Measurements from ENCODE around the gene SLC5A4. TPM values are rescaled to one million over a fixed set of nuclear protein-coding genes. Genes with fewer than 3 reads are reported as not detected.
A peak's percentile ranks its signal among the peaks of the same experiment; 100 is the strongest.

Gene SLC5A4
- polyA plus RNA-seq, 1 donor = 1.0 TPM

DNA sequence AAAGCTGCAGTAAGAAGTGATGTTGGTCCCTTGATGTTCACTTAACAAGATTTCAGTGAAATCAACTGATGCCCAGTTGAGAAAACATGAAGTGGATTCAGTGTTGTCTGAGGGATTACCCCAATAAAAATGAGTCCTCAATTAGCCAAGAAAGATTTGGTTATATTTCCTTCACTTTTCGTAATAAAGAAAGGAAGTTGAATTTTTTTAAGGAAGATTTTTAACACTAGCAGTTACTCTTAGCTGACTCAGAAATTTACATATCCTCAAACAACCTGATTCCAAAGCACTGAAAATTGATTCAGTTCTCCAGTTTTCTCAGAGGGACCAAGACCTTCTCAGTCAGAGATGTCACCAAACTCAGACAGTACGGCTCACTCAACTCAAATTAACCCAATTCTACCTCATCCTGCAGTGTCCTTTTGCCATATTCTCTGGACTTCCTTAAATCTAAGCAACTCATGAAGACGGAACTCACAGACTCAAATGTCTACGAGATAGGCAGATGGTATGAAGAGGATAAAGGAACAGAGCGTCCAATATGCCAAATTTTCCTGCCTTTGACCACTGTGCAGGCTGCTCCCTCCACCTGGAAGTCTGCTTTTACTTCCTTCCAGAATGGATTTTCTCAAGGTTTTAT is 22.8 kb downstream of the SLC5A4 start:
- no peak for DNase-seq

DNA sequence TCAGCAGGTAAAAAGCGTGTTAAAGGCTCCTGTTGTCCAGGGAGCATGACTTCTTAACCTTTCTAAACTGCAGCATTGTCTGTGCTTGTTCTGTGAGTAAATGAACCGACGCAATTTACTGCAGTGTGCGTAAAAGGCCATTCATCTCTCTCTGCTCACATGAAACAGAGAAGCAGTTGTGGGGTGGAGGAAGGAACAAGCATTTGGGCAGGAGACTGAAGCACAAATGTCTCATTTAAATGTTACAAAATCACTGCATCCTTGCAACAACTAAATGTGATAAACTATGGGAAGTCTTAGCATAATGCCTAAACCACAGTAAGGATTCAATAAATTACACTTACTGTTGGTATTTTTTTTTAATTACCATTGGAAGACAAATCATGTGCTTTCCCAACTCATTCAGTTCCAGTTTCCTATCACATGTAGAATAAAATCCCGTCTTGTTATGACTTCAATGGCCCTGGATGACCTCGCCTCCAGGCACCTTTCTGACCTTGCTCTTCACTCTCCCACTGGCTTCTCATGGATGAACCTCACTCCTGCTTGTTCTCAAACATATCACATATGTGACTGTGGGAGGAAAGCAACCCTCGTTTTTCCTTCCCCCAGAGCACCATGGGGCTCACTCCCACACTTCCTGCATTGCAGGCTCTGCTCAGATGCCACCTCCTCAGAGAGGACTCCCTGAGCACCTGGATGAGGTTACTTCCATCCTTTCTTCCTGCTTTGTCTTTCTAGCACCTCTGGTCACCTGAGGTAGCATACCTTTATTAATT is 28.6 kb downstream of the SLC5A4 start:
- DNase-seq = no peak

DNA sequence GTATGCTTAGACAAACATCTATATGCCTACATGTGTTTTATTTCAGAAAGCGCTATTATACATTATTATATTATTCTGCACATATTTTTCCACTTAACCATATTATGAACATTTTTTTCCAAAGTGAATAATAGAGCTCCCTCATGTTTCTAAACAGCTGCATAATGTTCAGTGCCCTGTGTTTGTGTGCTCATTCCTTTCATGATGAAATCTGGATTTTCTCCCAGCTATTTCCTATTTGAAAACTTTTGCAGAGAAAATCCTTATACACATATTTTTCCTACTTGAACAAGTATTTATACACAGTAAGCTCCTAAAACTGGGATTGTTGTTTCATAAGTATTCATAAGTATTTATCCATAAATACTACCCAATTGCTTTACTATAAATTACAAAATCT is 32.2 kb downstream of the SLC5A4 start:
- DNase-seq = peak; percentile 40

DNA sequence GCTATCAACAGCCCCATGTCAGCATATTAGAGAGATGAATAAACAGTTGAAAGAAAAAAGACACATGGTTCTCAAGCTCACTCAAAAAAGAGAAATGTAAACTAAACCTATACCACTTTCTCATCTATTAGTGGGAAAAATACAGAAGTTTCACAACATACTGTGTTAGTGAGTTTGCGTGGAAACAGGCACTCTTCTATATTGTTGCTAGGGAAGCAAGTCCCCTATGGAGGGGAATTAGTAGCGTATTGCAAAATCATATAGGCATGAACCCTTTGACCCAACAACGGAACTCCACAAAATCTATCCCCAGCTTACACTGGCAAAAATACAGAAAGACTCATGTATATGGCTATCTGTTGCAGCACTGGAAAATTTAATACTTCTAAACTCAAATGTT is 36.1 kb downstream of the SLC5A4 start:
- no peak for DNase-seq

DNA sequence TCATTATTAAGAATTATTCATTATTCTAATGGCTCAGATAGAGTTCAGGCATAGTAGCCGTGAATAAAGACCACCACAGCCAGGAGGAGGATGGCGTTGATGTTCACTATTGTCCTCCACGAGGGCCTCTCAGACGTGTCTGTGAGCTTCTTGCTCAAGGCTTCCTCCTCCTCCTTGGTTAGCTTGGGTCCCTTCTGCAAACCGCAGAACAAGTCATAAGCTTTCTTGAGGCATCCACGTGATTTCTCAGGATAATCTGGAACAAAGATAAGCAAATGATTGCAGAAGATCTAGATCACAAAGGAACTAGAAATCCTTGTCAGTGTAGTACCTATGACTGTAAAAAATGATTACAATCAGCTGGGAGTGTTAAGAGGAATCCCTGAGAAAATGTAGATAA is 36.7 kb downstream of the SLC5A4 start:
- DNase-seq = no peak

DNA sequence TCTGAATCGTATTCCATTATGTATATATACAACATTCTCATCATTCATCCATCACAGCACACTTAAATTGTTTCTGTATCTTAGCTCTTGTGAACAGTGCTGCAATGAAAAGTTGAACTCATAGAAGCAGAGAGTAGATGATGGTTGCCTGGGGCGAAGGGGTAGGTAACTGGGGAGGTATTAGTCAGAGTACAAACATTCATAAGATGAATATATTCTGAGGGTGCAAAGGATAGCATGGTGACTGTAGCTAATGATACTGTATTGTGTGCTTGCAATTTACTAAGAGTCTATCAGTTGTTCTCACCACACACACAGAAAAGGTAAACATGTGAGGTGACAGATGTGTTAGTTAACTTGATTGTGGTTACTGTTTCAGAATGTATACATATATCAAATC is 37.7 kb downstream of the SLC5A4 start:
- no peak for DNase-seq

DNA sequence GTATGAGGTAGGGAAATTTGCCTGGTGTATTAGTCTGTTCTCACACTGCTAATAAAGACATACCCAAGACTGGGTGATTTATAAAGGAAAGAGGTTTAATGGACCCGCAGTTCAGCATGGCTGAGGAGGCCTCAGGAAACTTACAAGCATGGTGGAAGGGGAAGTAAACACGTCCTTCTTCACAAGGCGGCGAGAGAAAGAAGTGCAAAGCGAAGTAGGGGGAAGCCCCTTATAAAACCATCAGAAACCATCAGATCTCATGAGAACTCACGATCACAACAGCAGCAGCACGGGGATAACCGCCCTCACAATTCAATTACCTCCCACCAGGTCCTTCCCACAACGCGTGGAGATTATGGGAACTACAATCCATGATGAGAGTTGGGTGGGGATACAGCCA is 38.2 kb downstream of the SLC5A4 start:
- no peak for DNase-seq

DNA sequence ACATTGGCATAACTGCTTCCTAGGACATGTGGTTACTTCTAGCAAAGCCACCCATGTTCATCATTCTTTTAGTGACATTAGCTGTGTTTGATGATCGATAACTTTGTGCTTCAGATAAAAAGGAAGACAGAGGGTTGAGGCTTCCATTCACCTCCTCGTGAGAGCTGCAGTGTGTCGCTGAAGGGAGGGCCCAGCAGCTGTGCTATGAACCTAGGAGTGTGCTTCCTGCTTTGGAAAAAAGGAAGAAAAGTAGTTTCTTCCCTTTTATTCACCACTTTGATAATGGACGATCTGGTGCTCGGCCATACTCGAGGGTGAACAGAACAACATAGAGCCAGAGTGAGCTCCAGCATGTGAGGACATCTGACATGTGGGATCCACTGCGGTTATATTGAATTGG is 44.1 kb downstream of the SLC5A4 start:
- DNase-seq = no peak

DNA sequence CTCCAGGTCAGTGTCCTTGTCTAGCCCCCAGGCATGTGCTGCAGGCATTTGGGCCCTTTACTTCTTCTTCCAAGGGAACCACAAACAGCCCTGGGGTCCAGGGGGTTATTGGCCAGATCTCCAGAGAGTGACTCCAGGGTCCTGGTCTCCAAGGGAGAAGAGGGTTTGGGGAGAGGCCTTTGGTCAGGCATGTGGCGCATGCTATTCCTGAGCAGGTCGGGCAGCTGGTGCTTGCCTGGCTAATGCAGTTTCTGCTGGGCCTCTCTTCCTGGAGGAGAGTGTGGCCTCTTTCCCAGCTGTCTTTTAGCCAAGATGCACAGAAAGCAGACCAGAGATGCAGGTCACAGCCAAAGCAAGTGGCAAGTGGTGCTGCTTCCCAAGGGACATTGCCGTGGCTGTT is 46.5 kb downstream of the SLC5A4 start:
- no peak for DNase-seq

DNA sequence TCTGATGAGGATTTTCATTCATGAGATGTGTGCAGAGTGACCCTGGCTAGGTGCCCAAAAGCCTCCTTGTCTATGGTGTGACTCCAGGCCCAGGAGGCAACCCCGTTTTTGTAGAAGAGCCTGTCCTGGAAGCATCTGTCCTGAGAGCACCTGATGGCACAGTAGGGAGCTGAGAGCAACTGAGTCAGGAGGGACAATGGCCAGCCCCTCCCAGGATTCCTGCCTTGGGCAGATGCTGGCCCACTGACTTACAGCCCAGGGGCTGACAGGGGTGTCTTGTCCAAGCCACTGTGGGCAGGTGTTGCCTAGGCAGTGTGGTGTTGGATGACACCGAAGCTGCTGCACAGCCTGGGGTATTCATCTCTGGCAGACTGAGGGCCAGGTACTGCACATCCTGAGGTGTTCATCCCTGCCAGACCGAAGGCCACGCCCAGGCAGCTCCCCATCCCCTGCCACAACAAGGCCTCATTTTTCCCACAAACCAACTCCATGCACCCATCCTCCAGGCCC is 47.1 kb downstream of the SLC5A4 start:
- no peak for DNase-seq

DNA sequence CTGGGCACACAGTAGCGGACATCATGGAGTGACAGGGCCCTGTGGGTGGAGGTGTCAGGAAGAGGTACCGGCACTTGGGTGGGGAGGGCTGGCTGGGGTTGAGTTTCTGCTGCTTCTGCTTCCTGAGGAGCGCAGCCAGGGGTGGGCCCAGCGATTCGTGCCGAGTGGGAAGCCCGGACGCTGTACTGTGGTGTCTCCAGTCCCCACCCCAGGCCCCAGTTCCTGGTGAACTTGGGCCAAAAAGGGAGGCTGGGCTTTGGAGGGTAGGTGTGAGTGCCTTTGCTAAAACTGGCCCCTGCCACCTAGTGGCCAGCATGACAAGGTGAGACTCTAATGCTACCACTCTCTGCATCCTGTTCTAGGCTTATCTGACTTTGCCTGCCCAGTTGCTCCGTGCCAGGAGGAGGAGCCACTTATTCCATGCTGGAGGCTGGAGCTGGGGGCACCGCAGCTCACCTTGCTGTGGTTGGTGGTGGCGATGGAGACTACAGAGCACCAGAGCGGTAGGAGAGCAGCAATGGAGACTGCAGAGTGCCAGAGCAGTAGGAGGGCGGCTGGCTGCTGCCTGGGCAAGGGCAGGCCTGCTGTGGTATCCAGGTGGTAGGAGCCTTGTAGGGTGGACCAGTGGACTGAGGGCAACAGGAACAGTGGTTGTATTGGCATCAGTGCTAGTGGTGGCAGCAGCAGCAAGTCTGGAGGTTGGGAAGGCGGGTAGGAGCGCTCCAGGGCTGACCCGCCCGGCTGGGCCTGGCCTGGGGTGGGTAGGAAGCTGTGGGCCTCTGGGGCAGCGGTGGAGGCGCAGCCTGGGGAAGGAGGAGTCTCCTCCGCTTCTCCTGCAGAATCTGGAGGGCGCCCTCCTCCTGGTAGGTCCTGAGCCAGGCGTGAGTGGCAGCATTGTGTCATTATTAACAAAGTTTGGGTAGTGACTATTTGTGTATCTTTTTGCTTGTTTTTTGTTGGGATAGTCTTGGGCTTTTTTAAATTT is 48.1 kb downstream of the SLC5A4 start:
- no peak for DNase-seq

DNA sequence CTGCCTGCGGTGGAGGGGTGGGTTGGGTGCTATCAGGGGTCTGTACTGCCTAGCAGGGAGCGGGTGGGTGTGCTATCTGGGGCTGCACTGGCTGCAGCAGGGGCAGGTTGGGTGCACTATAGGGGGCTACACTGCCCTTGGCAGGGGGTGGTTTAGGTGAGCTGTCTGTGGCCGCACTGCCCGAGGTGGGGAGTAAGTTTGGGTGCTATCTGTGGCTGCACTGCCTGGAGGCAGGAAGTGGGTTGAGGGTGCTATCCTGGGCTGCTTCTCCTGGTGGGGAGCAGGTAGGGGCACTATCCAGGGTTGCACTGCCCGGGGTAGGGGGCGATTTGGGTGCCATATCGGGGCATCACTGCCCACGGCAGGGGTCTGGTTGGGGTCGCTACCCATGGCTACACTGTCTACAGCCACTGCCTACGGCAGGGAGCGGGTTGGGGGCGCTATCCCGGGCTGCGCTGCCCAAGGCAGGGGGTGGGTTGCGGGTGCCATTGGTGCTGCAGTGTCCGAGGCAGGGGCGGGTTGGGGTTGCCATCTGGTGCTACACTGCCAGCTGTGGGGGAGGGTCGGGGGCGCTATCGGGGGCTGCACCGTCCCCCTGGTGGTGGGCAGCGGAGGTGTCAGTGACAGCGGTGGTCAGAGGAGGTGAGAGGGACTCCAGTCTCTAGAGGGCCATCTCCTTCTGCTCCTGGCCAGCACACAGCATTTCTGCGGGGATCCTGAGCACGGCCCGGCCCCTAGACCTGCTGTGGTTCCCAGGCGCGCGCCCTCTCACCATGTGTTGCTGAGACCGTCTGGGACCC is 49.0 kb downstream of the SLC5A4 start:
- no peak for DNase-seq

DNA sequence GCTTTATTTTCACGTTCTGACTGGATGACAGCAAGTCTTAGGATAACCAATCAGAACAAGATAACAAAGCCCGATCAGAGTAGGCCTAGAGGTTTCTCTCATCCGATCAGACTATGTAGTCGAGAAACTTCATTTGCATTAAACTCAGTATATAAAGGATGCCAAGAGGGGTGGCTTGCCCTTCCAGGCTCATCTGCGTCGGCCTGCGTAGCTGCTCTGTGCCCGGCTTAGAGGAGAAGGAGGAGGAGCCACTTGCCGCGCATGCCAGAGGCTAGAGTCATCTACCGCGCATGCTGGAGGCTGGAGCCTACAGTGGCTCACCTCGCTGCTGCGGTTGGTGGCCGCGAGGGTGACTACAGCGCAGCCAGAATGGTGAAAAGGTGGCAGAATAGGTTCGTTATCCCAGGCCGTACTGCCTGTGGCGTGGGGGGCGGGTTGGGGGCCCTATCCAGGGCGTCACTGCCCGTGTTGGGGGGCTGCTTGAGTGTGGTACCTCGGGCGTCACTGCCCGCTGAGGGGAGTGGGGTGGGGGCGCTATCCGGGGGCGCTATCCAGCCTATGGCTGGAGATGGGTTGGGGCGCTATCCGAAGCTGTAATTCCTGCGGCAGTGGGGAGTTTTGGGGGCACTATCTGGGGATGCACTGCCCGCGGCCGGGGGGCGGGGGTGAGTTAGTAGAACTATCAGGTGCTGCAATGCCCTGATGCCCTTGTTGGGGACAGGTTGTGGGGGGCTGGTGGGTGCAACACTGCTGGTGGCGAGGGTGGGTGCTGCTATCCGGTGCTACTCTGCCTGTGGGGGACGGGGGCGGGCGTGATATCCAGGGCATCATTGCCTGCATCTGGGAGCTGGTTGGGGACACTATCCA is 50.1 kb downstream of the SLC5A4 start, which contains the start of gene RFPL2:
Gene RFPL2 (minus strand): TSS at position 218 of the 867 bp plus-strand sequence. CDS start 2,622 bp downstream, outside the sequence.
- DNase-seq = no peak

DNA sequence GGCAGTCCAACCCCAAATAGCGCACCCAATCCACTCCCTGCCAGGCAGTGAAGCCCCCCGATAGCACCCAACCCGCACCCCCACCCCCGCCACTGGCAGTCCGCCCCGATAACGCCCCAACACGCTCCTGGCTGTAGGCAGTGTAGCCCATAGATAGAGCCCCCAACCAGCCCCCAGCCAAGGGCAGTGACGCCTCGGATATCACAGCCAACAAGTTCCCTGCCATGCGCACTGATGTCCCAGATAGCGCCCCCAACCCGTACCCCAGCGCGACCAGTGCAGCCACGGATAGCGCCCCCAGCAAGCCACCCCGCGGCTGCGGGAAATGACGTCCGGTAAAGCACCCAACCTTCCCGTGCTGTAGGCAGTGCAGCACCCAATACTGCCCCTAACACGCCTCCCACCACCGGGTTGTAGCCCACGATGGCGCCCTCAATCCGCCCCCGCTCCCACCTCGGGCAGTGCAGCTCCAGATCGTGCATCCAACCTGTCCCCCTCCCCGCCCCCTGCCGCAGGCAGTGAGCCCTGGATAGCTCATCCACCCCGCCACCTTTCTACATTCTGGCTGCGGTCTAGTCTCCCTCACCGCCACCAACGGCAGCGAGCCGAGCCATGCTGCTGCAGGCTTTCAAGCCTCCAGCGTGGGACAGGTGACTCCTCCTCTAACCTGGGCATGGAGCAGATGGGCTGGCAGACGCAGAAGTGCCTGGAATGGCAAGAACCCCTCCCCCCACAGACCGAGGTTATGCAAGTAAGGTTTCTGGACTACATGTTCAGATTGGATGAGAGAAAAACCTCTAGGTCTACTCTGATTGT is 50.9 kb downstream of the SLC5A4 start:
- DNase-seq = no peak

DNA sequence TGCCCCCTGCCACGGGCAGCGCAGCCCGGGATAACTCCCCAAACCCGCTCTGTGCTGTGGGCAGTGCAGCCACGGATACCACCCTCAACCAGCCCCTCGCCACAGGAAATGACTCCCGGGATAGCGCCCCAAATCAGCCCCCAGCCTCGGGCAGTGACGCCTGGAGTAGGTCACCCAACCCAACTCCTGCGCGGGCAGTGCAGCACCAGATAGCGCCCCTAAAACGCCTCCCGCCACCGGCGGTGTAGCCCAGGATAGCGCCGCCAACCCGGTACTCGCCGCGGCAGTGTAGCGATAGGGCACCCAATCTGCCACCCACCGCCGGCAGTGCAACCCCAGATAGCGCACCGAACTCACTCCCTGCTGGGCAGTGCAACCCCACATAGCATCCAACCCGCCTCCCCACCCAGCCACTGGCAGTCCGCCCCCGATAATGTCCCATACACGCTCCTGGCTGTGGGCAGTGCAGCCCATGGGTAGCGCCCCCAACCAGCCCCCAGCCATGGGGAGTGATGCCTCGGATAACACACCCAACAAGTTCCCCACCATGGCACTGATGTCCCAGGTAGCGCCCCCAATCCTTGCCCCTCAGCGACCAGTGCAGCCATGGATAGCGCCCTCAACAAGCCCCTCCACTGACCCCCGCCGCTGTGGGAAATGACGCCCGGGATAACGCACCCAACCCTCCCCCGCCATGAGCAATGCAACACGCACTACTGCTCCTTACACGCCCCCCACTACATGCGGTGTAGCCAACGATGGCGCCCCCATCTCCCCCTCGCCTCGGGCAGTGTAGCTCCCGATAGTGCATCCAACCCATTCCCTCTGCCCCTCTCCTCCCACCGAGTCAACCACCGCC is 51.7 kb downstream of the SLC5A4 start:
- DNase-seq = no peak

DNA sequence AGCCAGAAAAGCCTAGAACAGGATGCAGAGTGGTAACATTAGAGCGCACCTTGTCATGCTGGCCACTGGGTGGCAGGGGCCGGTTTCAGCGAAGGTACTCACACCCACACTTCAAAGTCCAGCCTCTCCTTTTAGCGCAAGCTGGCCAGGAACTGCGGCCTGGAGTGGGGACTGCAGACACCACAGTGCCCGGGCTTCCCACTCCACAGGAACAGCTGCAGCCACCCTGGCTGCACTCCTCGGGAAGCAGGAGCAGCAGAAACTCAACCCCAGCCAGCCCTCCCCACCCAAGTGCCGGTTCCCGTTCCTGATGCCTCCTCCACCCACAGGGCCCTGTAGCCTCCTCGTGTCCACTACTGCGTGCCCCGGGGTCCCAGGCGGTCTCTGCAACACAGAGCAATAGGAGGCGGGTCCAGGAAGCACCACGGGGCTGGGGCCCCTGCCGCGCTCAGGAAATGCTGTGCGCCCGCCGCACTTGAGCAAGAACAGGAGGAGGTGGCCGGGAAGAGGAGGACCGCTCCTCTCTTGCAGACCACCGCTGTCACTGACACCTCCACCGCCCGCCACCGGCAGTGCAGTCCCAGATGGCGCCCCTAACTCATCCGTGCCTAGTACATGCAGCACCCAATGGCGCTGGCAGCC is 52.5 kb downstream of the SLC5A4 start:
- no peak for DNase-seq

DNA sequence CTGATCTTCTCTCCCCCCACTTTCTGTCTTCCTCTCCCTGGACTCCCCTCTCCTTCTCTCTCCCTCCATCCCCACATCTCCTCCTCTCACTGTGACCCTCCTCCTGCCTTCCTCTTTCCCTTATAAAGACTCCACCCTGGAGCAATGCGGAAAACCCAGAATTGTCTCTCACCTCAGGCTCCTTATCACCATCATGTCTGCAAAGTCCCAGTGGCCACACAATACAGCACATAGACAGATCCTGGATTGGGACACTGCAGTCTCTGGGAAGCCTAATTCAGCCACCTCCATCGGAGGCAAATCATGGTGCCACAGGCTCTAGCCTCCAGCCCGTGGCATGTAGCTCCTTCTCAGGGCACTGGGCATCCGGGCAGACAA is 53.0 kb downstream of the SLC5A4 start:
- DNase-seq = no peak

DNA sequence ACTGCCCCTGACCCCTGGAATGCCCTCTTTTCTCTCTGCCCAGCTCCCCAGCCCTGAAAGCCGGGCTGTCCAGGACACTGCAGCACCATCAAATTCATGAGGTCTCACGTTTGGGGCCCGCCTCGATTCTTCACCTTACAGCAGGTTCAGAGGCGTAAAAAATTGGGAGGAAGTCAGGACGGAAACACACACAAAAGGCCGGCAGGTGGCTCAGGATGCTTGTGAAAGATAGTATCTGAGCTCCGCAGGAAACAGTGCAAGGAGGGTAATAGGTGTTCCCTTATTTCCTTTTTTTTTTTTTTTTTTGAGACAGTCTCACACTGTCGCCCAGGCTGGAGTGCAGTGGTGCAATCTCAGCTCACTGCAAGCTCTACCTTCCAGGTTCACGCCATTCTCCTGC is 54.4 kb downstream of the SLC5A4 start:
- DNase-seq = no peak

DNA sequence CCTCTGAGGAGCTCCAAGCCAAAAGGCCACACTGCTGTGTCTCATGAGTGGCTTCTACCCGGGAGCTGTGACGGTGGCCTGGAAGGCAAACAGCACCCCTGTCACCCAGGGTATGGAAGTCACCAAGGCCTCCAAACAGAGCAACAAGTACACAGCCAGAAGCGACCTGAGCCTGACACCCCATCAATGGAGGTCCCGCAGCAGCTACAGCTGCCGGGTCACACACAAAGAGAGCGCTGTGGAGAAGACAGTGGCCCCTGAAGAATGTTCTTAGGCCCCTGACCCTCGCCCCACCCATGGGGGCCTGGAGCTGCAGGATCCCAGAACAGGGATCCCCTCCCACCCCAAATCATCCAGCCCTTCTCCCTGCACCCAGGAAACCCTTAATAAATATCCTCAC is 55.2 kb downstream of the SLC5A4 start:
- no peak for DNase-seq
